ENCODE results near the gene BCAT1.

DNA sequence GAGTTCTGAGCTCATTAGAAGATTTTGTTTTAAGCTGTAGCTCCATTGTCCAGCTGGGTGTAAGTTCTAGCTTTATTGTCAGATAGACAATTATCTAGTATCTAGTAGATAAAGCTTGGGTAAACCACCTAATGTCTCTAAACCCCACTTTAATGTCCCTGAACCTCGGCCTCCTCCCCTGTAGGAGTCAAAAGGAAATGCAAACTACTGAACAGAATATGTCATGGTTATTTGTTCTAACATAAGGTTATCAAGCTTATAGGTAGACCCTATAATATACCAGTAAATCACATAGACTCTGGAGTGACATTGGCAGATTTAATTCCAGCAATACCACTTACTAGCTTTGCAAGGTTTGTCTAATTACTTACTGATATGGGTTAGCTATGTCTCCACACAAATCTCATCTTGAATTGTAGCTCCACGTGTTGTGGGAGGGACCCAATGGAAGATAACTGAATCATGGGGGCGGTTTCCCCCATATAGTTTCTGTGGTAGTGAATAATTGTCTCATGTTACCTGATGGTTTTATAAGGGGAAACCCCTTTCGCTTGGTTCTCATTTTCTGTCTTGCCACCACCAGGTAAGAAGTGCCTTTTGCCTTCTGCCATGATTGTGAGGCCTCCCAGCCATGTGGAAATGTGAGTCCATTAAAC, 29.4 kb downstream of the BCAT1 start:
- TF ChIP-seq POLR2AphosphoS5 (IDR thresholded peaks at IDR 0.05; ENCODE audit: low read depth, low read length) (no peak), POLR2A (IDR thresholded peaks at IDR 0.05; ENCODE audit: low read depth, low read length) (no peak)
